HG03442 (cell line): Measurements from ENCODE around the gene PFN3.
A peak's percentile ranks its signal among the peaks of the same experiment; 100 is the strongest.

Experiments used
- ATAC-seq: cut with Tn5 transposase; IDR thresholded peaks from one replicate; pipeline ENCODE4 v1.9.1; 2021; ENCODE audit warnings: mild to moderate bottlenecking, moderate library complexity; ENCODE audit not compliant: unreplicated experiment

Gene PFN3

DNA sequence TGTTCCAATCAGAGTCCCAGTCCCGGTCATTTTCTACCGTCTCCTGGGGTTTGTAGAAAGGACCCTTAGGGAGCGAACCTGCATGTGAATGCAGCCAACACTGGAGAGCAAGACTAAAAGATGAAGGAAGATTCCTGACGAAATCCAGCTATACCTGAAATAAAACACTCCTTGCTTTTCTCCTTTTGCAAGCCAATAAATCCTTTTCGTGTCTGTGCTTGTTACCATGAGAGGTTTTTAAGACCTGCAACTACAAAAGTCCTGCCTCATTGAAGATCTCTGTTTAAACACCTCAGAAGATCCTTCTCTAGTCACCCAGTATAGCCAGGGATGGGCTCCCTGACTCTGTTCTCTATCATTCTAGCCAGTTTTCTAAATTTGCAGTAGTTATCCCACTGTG is 26.2 kb downstream of the PFN3 start:
- no peak for ATAC-seq

DNA sequence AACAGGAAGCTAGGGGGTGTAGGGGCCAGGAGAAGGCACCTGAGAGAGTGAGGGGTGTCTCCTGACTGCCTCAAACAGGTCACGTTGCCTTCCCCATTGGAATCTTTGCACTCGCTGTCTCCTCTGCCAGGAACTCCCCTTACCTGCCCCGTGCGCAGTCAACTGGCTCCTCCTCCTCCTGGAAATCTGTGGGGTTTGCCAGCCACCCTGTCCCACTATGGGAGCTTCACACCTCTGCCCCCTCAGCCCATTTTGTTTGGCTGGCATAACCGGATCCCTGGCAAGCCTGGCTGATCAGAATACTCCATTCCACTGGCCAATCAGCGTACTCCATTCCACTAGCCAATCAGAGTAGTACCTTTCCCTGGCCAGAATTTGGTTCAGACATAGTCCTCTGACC is 26.7 kb downstream of the PFN3 start:
- no peak for ATAC-seq

DNA sequence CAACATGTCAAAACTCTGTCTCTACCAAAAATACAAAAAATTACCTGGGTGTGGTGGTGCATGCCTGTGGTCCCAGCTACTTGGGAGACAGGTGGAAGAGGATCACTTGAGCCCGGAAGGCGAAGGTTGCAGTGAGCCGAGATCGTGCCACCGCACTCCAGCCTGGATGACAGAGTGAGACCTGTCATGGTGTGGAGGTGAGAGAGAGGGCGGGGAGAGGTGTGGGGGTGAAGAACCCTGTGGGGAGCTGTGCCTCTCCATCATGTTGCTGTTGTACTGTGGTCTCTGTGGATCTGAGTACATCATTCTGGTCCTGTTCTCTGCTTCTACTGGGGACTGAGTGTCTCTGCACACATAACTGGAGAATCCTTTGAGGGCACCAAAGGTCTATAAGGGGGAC is 27.6 kb downstream of the PFN3 start:
- ATAC-seq: no peak

DNA sequence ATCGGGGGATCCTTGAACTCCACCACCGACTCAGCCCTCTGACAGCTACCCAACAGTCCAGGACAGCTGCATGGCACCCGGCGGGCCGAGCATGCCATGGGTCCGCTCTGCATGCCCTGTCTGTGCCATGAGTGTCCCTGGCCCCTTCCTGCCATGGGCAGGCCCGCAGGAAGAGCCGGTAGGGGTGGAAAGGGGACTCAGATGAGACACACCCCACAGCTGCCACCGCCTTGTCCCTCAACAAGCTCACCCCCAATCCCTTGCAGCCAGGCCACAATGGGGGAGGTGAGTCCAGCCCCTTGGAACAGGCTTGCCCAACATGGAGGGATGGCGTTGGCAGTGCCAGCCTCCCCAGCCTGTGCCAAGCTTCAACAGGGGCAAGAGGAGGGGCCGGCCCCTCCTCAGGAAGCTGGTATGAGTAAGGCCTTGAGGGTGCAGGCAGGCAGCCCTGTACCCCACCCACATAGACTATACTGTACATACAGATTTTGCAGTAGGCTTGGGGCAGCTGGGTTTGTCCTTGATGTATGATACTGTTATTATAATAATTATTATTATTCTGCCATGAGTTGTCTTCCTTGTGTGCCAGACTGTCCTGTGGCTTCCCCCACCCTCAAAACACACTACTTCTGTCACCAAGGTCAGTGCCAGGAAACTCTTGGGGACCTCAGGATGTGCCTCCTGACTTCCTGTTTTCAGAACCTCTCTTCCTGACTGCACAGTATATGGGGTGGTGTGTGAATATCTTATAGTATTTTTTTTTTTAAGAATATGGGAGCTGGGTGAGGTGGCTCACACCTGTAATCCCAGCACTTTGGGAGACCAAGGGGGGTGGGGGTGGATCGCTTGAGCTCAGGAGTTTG is 28.2 kb downstream of the PFN3 start:
- no peak for ATAC-seq

DNA sequence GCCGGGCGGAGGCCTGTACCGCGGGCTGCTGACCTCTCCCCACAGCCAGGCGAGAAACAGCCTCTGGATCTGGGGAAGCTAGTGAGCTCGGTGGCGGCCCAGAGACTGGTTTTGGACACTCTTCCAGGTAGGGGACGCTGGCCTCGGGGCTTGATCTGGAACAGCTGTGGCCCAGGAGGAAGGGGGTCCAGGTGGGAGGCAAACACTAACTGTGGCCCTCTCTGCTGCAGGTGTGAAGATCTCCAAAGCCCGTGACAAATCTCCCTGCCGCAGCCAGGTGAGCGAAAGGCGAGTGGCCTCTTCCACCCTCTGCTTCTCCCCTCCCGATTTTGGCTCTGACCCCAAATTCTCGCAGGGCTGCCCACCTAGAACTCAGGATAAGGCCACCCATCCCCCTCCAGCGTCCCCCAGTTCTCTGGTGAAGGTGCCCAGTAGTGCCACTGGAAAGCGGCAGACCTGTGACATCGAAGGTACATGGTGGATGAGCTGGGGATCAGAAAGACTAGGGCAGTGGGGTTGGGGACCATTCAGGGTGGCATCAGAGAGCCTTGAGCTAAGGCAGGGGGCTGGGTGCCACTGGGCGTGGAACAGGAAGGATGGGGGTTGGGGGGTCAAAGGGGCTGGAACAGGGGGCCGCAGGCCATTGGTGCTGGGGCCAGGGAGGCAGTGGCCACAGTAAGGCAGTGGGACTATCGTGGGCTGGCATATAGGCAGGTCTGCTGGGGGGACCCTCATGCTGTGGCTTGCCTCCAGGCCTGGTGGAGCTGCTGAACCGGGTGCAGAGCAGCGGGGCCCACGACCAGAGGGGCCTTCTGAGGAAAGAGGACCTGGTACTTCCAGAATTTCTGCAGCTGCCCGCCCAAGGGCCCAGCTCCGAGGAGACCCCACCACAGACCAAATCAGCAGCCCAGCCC is 29.1 kb downstream of the PFN3 start:
- no peak for ATAC-seq

DNA sequence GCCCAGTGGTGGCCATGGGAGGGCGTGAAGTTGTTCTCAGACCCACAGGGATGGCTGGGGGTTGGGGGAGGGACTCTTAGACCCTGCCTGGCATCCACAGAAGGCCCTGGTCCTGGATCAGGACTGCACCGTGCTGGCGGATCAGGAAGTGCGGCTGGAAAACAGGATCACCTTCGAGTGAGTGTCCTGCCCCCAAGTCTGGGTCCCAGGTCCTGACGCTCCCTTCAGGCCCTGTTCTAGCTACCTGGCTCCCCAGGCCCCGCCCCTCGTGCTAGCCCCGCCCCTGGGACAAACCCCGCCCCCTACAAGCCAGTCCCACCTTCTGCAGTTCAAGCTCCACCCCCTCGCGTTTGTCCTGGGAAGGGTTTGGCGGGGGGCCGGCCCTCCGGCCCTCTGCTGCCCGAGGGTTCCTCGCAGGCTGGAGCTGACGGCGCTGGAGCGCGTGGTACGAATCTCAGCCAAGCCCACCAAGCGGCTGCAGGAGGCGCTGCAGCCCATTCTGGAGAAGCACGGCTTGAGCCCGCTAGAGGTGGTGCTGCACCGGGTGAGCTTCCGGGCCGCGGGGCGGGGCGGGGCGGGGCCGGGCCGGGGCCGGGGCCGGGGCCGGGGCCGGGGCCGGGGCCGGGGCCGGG is 29.9 kb downstream of the PFN3 start:
- ATAC-seq: no peak

DNA sequence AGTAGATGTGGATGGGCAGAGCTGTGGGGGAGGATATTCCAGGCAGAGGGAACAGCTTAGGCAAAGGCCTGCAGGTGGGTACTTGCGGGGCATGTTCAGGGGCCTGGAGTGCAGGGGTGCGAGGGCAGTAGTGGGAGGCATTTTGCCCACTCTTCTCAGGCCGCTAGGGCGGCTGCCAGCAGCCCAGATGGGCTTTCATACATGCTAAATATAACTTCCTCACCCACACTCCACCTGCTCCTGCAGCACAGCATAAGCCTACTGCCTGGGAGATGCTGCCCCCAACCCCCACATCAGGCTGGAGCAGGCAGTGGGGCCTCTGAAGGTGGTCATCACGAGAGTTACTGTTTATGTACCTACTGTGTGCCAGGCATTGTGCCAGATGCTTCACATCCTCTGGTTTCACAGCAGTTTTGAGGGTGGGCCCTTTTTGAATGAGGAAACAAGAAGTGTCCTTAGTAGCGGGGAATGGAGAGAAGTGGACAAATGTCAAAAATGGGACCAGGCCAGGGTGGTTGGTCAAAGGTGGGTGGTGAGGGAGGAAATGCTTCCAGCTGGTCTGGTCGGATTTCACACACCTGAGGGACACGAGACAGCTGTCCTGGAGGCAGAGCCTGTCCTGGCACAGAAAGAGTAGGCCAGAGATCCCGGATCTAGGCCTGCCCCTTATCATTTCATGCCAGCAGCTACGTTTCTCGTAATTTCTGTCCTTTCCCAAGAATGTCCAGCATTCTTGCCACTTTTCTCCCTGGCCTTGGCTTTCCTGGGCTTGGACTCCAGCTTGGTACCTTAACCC is 30.6 kb downstream of the PFN3 start:
- no peak for ATAC-seq

DNA sequence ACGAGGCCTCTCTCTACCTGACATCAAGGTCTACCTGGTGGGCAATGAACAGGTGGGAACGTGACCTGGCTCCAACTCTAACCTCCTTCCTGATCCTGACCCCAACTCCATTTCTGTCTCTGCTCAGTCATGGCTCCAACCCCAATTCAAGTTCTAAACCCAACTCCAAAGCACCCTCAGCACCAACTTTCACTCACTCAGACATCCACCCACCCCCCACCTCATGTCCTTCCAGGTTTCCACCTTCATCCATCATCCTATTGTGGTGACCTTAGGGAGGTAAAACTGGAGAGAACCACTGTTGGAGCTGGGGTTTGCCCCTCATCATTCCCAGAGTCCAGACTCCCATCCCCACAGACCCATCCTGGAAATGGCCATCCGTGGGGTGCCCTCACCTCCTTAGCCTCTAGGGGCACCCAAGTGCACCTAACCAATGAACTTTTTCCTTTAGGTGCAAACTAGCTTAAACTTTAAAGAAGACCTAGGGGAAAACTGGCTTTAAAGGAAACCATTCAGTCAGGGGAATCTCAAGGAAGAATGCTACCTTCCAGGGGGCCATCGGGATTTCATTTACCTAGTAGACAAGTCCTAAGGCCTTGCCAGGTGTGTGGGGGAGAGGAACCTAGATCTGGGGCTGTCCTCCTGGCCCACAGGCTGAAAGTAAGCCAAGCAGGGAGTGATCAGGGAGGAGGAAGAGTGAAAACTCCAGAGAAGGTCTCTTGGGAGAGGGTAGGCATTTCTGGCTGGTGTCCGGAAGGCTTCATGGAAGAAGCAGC is 31.4 kb downstream of the PFN3 start:
- no peak for ATAC-seq

DNA sequence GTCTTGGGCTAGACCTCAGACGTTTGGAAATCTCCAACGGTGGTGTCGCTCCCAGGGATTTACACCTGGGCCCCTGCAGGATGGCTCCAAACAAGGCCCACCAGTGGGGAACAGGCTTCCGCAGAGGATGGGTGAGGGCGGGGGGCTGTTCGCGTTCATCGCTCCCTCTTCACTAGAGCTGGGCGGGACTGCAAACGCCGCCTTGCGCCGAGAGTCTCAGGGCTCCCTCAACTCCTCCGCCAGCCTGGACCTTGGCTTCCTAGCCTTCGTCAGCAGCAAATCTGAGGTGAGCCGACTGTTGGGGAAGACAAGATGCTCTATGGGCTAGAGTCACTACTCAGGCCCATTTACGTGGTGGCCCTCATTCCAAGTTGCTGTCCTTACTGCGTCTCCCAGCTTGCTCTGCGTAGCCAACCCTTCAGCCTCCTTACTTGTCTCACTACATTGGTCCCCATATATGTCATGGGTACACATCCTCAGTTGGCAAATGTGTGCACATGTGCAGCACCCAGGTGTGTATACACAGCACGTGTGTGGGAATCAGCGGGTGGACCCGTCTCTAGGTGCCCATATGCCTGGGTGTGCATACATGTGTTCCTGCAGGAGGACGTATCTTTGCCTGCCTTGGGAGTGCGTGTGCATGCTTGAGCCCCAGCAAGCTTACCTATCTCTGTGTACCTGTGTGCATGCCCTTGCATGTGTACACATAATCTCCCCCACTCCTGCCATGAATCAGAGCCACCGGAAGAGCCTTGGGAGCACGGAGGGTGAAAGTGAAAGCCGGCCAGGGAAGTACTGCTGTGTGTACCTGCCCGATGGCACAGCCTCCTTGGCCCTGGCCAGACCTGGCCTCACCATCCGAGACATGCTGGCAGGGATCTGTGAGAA is 32.2 kb downstream of the PFN3 start:
- no peak for ATAC-seq

DNA sequence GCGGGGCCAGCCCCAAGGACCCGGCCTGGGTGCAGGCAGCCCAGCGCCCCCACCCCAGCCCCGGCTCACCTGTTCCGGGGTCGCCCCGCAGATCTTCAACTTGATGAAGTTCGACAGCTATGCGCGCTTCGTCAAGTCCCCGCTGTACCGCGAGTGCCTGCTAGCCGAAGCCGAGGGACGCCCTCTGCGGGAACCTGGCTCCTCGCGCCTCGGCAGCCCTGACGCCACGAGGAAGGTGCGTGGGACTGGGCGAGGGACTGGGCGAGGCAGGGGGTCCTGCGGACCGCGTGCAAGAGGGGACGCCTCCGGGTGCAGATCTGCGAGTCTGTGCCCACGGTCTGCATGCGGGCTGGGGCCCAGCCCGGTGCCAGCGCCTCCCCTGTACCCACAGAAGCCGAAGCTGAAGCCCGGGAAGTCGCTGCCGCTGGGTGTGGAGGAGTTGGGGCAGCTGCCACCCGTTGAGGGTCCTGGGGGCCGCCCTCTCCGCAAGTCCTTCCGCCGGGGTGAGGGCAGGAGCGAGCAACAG is 33.1 kb downstream of the PFN3 start:
- ATAC-seq: no peak

DNA sequence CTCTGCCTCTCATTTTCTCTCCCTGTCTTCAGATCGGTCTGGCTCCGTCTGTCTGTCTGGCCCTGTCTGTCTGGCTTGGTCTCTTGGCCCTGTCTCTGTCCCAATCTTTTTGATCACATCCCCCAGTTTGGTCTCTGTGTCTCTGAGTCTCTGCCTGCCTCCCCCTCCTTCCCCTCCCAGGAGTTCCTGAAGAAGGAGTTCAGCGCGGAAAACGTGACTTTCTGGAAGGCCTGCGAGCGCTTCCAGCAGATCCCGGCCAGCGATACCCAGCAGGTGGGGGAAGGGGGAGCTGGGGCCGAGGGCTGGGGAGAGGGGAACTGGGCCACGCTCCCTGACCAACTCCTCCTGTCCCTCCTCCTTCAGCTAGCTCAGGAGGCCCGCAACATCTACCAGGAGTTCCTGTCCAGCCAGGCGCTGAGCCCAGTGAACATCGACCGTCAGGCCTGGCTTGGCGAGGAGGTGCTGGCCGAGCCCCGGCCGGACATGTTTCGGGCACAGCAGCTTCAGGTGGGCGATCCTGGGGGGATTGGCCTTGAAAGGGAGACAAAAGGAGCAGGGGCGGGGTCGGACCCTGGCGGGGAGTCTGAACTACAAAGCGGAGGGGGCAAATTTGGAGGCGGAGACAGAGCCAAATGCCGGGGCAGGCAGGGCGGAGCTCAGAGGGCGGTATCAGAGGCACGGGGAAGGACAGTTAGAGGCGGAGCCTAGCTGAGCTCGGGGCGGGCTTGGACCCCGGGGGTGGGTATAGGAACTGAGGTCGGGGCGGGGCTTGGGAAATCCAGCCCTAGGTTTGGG is 33.7 kb downstream of the PFN3 start:
- ATAC-seq: no peak

DNA sequence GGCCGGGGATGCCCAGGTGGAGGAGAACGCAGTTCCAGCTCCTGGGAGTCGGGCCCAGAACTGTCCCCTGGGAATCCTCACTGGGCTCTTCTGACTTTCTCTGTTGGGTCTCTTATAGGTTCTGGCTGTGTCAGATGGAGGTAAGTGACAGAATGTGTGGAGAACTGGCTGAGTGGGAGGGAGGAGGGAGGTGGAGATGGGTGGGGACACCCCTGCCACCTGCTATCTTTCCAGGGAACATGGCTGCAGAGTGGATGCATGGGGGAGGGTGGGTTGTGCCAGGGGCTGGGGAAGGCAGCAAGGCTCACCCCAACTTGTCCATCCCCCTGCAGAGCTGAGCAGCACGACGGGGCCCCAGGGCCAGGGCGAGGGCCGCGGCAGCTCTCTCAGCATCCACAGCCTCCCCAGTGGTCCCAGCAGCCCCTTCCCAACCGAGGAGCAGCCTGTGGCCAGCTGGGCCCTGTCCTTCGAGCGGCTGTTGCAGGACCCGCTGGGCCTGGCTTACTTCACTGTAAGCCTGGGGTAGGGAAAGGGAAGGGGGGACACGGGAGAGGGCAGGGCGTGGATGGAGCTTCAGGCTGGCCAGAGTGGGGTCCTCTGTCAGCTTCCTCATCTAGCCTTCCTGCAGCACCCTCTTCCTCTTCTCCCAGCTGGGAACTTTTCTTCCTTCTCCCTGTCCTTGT is 34.5 kb downstream of the PFN3 start:
- ATAC-seq: no peak

DNA sequence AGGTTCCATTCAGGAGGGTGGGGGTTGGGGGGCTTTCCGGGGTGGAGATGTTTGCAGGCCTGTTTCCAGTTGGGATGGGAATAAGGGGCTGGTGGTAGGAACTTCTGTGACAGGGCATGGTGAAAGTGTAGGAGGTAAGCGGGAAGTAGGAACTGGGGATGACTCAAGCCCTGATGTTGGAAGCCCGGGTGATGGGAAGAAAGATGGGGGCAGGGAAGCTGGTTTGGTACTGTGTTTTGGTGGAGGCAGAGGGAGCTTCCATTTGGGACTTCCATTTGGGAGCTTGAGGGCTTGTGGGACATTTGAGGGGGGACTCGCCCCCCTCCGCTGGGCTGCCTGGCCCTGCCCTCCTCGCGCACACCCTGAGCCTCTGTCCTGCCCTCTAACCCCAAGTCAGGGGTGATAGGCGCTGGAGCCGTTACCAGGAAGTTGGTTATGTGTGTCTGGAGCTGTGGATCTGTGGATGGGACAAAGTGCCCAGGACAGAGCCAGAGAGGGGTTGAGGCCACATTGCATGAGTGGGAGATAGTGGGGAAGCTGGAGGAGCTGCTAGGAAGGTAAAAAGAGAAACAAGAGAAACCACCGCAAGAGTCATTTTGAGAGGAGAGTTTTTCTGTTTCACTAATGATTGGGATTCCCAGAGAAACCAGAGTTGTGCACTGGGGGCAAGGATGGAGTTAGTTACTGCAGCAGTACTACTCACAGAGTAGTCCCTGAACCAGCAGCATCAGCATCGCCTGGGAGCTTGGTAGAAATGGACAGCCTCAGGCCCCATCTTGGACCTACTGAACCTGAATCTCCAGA is 36.1 kb downstream of the PFN3 start:
- ATAC-seq: no peak

DNA sequence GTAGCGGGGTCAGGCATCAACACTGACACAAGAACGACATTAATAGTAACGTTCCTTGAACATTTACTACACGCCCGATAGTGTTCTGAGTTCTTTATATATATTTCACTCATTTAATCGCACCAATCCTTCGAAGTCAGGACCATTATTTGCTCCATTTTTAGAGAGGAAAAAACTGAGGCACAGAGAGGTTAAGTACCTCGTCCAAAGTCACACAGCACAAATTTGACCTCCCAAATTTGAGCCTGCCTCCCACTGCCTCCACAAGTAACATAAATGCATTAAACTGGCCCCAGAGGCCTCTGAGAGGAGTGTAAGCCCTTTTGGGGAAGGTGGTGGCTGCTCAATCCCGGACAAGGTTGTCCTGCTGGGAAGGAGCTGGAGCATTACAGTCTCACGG is 36.9 kb downstream of the PFN3 start:
- ATAC-seq: no peak

DNA sequence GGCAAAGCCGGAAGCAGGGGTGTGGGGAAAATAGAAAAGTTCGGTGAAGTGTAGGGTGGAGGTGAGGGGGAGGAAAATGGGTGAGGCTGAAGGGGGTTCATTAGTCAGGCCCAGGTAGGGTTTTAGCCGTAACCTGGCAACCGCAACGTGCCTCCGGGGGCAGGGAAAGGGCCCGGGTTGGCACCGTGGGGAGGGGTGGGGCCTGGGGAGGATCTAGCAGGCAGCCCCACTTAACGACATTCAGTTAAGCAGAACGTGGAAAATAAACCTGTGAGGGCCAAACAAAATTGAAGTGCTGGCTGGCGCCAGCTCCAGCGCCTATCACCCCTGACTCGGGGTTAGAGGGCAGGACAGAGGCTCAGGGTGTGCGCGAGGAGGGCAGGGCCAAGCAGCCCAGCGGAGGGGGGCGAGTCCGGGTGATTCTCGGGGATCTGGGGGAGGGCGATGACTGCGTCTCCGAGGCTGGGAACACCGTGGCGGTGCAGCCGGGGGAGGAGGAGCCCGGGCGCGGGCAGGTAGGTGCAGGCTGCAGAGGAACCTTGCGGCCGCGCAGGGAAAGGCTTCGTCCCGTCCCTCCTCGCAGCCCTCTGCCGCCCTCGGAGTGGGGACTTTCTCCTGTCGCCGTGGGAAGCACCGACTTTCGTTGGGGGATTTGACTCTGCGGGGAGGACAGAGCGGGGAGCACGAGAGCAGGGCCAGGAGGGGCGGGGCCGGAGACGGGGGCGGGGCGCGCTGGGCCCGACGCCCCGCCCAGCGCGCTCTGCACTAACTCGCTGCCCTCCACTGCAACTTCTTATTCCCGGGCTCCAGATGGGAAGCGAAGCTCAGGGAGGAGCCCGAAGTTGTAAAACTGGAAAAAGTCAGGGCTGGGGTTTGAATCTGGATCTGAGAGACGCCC is 37.6 kb downstream of the PFN3 start:
- peak; percentile 33 for ATAC-seq

DNA sequence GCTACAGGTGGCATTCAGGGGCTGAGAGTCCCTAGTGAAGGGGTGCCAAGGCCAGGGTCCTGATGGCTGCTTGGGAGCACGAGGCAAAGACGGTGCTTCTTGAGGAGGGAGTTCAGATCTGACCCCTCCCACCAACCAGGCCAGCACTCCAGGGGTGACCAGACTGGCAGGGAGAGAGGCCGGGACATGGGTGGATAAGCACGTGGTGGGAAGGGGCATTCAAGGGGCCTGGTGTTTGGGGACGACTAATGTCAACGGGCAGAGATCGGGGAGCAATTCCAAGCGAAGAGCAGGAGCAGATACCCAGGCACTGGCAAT is 38.2 kb downstream of the PFN3 start:
- ATAC-seq: no peak
